ENCODE results near the gene CD47.

The CD47 gene

DNA sequence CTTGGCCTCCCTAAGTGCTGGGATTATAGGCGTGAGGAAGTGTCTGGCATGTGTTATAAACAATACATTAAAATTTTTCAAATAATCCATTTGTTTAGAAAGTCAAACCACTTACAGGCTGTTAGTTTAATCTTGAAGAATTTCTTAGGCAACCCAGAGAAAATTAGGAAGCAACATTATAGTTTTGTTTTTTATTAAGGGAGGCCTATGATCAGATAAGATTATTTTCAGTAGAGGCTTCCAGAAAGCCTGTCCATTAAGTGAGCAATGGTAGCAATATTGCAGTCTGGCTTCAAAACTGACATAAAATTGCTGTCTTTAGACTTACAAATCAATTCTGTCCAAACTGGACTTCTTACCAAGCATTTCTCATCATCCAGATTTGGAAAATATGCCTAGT lies 49.6 kb downstream of the CD47 start:
- Mint-ChIP-seq H3K27me3 (no peaks in the 10 kb centered on the region), H3K4me3 (no peak overlapping the region), H3K36me3 (ENCODE audit: low read depth) (peaks cover 59% of the 10 kb centered on the region), H3K27ac (no peak overlapping the region), H3K4me1 (ENCODE audit: low read depth) (peaks cover 32% of the 10 kb centered on the region), H3K9me3 (no peaks in the 10 kb centered on the region)
- intact Hi-C loops (cut with micrococcal nuclease) = no loop called here

DNA sequence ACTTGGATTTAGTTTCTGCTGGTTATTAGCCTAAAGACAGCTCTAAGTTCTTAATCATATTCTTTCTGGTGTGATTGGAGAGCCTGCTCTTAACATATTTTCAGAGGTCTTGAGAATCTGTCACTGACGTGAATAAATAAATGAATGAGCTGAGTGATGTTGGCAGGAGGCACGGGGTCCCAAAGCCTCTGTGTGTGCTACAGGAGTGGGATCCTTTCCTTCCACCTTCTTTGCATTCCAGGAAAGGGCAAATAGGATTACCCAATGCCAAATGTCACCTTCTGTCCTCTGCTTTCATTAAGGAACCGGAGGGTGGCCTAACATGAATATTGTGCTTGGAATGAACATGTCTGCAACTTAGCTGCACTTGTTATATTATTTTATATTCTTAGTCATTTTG lies 53.1 kb downstream of the CD47 start:
- Mint-ChIP-seq H3K27ac (peak overlapping the region; percentile 86), H3K4me1 (ENCODE audit: low read depth) (peaks cover 62% of the 10 kb centered on the region)

DNA sequence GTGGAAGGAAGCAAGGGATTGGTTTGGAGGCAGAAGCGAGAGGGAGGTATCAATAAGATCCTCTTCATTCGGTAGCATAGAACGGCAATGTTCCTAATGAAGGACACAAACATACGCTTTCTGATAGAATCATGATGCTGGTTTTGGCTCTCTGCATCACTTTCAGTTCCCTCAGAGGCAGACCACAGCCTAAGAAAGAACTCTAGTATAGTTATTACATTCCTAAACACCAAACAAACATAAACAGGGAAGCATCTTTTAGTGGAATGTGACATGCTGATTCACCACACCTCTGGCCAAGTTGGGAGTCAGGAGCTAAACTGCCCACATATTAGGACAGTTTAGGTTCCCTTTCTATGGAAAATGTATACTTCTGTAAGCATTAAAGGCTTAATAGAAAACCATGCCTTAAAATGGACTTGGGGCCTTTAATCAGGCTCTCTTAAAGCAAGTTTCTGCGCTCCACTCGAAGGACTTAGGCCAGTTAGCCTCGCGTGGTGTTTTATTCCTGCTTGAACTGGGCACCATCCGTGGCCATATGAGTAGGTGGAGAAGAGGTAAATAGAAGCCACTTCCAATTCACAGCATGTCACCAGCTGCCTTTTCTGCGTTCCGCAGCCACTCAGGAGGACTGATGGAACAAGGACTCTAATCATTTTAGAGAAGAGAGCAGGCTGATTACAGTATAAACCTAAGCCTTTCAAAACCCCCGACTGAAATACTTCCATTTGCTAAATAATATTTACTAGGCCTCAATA lies 53.7 kb downstream of the CD47 start:
- H3K4me3 Mint-ChIP-seq = no peak overlapping the region
- intact Hi-C loops (cut with micrococcal nuclease) = loop anchor here (5.0 kb wide), 2 partner anchors 50 to 110 kb away; no protein-coding TSS in a partner anchor
- peak overlapping the region; percentile 86 for H3K27ac Mint-ChIP-seq
- peaks cover 66% of the 10 kb centered on the region for H3K4me1 Mint-ChIP-seq (ENCODE audit: low read depth)
- no peaks in the 10 kb centered on the region for H3K9me3 Mint-ChIP-seq
- H3K36me3 Mint-ChIP-seq (ENCODE audit: low read depth) = peaks cover 35% of the 10 kb centered on the region
- H3K27me3 Mint-ChIP-seq = no peaks in the 10 kb centered on the region

More for the DNA sequence above, 53.1 kb downstream of the CD47 start:
- no peak overlapping the region for H3K4me3 Mint-ChIP-seq
- H3K27me3 Mint-ChIP-seq = no peaks in the 10 kb centered on the region
- H3K9me3 Mint-ChIP-seq = no peaks in the 10 kb centered on the region
- intact Hi-C loops (cut with micrococcal nuclease) = loop anchor here (5.0 kb wide), 2 partner anchors 50 to 110 kb away; no protein-coding TSS in a partner anchor
- H3K36me3 Mint-ChIP-seq (ENCODE audit: low read depth) = peaks cover 41% of the 10 kb centered on the region

DNA sequence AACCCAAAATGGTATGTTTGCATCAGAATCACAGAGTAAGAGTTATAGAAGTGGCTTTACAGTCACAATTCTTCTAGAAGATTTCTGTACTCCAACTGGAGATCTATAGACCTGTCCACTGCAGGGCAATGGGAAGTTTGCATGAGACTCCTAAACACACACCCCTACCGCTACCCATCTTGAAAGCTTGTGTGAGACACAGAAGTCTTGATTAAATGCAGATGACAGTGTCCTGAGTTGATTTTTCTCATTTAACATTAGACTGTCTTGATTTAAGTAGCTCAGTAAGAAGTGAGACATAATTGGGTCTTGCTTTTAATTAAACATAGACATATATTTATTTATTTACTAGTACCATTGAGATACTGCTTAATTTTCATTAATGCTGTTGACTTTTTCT lies 54.4 kb downstream of the CD47 start:
- H3K36me3 Mint-ChIP-seq (ENCODE audit: low read depth) = peaks cover 30% of the 10 kb centered on the region
- H3K4me3 Mint-ChIP-seq = no peak overlapping the region
- H3K27me3 Mint-ChIP-seq = no peaks in the 10 kb centered on the region
- H3K27ac Mint-ChIP-seq = peak overlapping the region; percentile 86
- H3K9me3 Mint-ChIP-seq = no peaks in the 10 kb centered on the region
- peaks cover 66% of the 10 kb centered on the region for H3K4me1 Mint-ChIP-seq (ENCODE audit: low read depth)
- intact Hi-C loops (cut with micrococcal nuclease) = loop anchor here (5.0 kb wide), 2 partner anchors 49 to 109 kb away; no protein-coding TSS in a partner anchor

DNA sequence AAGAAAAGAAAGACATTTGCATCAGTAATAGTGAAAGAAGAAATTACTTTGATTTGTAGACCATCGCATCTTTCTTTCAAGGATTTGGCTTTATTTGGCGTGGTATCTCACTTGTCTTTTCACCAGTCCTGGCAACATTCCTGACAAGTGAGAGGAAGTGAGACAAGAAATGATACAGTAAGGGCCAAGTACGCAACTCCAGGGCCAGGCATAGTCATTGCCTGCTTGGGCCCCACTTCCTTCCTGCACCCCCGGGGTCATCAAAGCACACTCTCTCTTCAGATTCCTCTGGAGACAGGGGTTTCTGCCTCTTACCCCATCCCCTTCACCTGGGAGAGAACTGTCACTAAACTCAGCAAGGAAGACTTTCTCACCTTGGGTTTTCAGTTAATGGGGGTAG lies 55.1 kb downstream of the CD47 start:
- H3K27ac Mint-ChIP-seq = peak overlapping the region; percentile 86
- H3K4me1 Mint-ChIP-seq (ENCODE audit: low read depth) = peaks cover 66% of the 10 kb centered on the region
- intact Hi-C loops (cut with micrococcal nuclease) = loop anchor here (5.0 kb wide), 2 partner anchors 48 to 108 kb away; no protein-coding TSS in a partner anchor
- H3K36me3 Mint-ChIP-seq (ENCODE audit: low read depth) = peaks cover 27% of the 10 kb centered on the region
- no peaks in the 10 kb centered on the region for H3K27me3 Mint-ChIP-seq
- H3K4me3 Mint-ChIP-seq = no peak overlapping the region
- H3K9me3 Mint-ChIP-seq = no peaks in the 10 kb centered on the region

DNA sequence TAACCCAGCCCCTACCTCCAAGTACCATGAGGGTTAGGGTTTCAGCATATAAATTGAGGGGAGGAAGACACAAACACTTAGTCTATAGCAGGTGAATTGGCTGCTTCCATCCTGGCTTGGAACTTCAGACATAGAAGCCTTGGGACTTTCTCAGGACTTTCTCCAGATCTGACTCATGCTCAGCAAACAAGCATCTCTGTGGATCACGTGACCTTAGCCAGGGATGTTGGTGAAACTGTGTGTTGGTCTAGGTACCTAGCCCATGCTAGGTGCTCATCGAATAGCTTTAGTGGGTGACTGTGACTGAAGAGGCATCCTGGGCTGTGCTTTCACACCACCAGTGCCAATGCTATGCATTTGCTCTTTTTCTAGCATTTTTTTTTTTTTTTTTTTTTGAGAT lies 58.9 kb downstream of the CD47 start:
- H3K27me3 Mint-ChIP-seq = no peaks in the 10 kb centered on the region
- no peaks in the 10 kb centered on the region for H3K9me3 Mint-ChIP-seq
- intact Hi-C loops (cut with micrococcal nuclease) = loop anchor here (2.0 kb wide), 1 partner anchor 55 kb away; no protein-coding TSS in a partner anchor
- peaks cover 41% of the 10 kb centered on the region for H3K4me1 Mint-ChIP-seq (ENCODE audit: low read depth)
- peaks cover 6% of the 10 kb centered on the region for H3K36me3 Mint-ChIP-seq (ENCODE audit: low read depth)
- H3K4me3 Mint-ChIP-seq = no peak overlapping the region
- H3K27ac Mint-ChIP-seq = no peak overlapping the region

DNA sequence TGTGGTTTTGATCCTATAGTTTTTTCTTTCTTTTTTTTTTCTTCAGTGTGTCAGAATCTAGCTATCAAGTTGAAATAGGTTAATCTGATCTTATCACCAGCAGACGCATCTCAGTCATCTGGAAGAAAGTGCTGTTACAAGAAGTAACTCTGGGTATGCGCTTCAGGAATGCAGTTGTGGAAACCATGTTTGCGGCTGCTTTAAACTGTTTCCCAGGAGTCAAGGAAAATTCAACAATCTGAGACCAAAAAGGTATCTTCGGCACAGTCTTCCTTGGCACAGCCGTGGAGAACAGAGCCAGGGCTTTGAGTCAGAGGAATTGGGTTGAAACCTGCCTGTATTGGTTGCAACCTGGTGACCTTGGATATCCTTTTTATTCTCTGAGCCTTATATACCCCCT lies 59.9 kb downstream of the CD47 start:
- peaks cover 32% of the 10 kb centered on the region for H3K4me1 Mint-ChIP-seq (ENCODE audit: low read depth)
- H3K27ac Mint-ChIP-seq = no peak overlapping the region
- H3K36me3 Mint-ChIP-seq (ENCODE audit: low read depth) = peaks cover 10% of the 10 kb centered on the region

DNA sequence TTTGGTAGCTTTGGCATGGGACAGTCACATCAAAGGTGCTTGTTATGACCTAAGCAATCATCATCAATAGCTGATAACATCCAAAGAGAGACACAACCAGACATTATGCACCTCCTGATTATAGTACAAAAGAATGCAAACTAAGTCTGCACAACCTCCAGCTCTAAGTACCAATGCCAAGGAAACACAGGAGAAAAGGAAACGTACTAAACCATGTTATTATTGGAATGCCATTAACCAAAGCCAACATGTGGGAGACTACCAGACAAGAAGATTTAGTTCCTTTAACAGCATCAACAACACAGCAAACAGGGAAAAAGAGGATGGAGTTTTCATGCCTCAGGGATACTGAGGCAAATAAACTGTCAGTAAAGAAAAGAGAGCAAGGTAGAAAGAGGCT lies 61.4 kb downstream of the CD47 start:
- no peaks in the 10 kb centered on the region for H3K27me3 Mint-ChIP-seq
- H3K9me3 Mint-ChIP-seq = no peaks in the 10 kb centered on the region
- intact Hi-C loops (cut with micrococcal nuclease) = no loop called here
- peaks cover 10% of the 10 kb centered on the region for H3K36me3 Mint-ChIP-seq (ENCODE audit: low read depth)
- no peak overlapping the region for H3K4me3 Mint-ChIP-seq
- H3K4me1 Mint-ChIP-seq (ENCODE audit: low read depth) = peaks cover 20% of the 10 kb centered on the region
- no peak overlapping the region for H3K27ac Mint-ChIP-seq

More for the DNA sequence above, 59.9 kb downstream of the CD47 start:
- Mint-ChIP-seq H3K27me3 (no peaks in the 10 kb centered on the region), H3K9me3 (no peaks in the 10 kb centered on the region), H3K4me3 (no peak overlapping the region)
- intact Hi-C loops (cut with micrococcal nuclease) = no loop called here

DNA sequence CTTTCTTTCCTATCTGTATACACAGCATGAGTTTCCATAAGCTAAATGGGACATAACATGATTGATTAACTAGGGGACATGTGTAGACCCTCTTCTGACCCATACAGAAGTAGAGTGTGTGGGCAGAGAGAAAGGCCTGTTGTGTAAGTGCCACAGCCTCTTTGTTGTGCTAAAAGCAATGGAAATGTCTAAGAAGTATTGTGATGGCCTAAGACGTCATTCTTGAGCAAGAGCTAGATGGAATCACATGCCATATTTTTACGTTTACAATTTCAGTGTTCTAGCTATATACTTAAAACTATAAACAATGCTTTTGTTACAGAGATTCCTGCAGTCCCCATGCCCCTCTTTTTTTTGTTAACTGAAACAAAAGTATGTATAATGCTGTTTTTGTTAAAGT lies 61.9 kb downstream of the CD47 start:
- Mint-ChIP-seq H3K9me3 (no peaks in the 10 kb centered on the region), H3K4me1 (ENCODE audit: low read depth) (peaks cover 15% of the 10 kb centered on the region), H3K27me3 (no peaks in the 10 kb centered on the region), H3K4me3 (no peak overlapping the region), H3K27ac (no peak overlapping the region), H3K36me3 (ENCODE audit: low read depth) (peaks cover 5% of the 10 kb centered on the region)
- intact Hi-C loops (cut with micrococcal nuclease) = no loop called here

DNA sequence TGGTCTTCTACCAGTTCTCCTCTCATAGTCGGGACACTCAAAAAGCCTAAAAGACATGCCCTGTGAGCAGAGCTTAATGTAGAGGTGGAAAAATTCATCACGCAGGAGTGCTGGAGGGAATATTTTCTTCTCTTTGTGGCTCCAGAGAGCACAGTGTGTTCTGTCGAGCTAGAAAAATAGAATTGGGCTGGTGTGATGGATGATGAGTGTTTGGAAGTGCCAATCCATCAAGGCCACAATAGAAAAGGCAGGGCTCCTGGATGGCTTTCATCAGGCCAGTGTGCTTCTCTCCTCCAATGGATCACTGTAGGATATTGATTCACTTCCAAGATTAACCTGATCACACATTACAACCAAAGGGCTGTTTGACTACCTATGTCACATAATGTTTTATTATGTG lies 65.7 kb downstream of the CD47 start:
- intact Hi-C loops (cut with micrococcal nuclease) = no loop called here
- Mint-ChIP-seq H3K27me3 (no peaks in the 10 kb centered on the region), H3K9me3 (no peaks in the 10 kb centered on the region), H3K36me3 (ENCODE audit: low read depth) (peaks cover 4% of the 10 kb centered on the region), H3K27ac (no peak overlapping the region), H3K4me3 (no peak overlapping the region), H3K4me1 (ENCODE audit: low read depth) (peaks cover 8% of the 10 kb centered on the region)

GRCh38 chr3:108024146-108024850 lies 66.5 kb downstream of the CD47 start:
- Mint-ChIP-seq H3K27me3 (no peaks in the 10 kb centered on the region), H3K4me1 (ENCODE audit: low read depth) (peaks cover 11% of the 10 kb centered on the region), H3K36me3 (ENCODE audit: low read depth) (peaks cover 4% of the 10 kb centered on the region), H3K9me3 (no peaks in the 10 kb centered on the region), H3K4me3 (no peak overlapping the region), H3K27ac (no peak overlapping the region)
- intact Hi-C loops (cut with micrococcal nuclease) = no loop called here

GRCh38 chr3:108022256-108023150 lies 68.3 kb downstream of the CD47 start:
- Mint-ChIP-seq H3K36me3 (ENCODE audit: low read depth) (peaks cover 4% of the 10 kb centered on the region), H3K4me1 (ENCODE audit: low read depth) (peaks cover 21% of the 10 kb centered on the region), H3K27ac (no peak overlapping the region), H3K4me3 (no peak overlapping the region), H3K9me3 (no peaks in the 10 kb centered on the region), H3K27me3 (peaks cover 10% of the 10 kb centered on the region)
- intact Hi-C loops (cut with micrococcal nuclease) = no loop called here

- peaks cover 3% of the 10 kb centered on the region for H3K36me3 Mint-ChIP-seq (ENCODE audit: low read depth)
- H3K4me3 Mint-ChIP-seq = no peak overlapping the region
- H3K27me3 Mint-ChIP-seq = peaks cover 14% of the 10 kb centered on the region
- intact Hi-C loops (cut with micrococcal nuclease) = no loop called here
- H3K4me1 Mint-ChIP-seq (ENCODE audit: low read depth) = peaks cover 24% of the 10 kb centered on the region
- no peaks in the 10 kb centered on the region for H3K9me3 Mint-ChIP-seq
- H3K27ac Mint-ChIP-seq = no peak overlapping the region
These were observed 69.3 kb downstream of the CD47 start for GRCh38 chr3:108021533-108021932.
